Right atrium auricular region (tissue), 2 donors: ENCODE results near the gene KRTAP10-7. TPM values are rescaled to one million over a fixed set of nuclear protein-coding genes. Genes with fewer than 3 reads are reported as not detected.
"Not testable (repeated sequence)": the region's sequence is repeated elsewhere in the genome, so short reads cannot be mapped to it uniquely, and the experiment has no call there.

ENCODE experiments used
- DNase-seq: peaks from one replicate; pipeline ENCODE4 v3.0.0-alpha.2; 2019; ENCODE audit warnings: low spot score
- H3K27ac ChIP-seq, 2 donors: fragments of 200-600 bp; sonication (generic); 1 replicate in 1 of 2; 2 replicates in 1 of 2; pipeline ENCODE4 v1.5.1; 2016 to 2019
- H3K27me3 ChIP-seq, 2 donors: fragments of 200-600 bp; sonication (generic); one replicate each; pipeline versions ENCODE4 v1.5.1 to v1.6.0; 2017 to 2019
- H3K36me3 ChIP-seq: fragments of 200-600 bp; sonication (generic); one replicate; pipeline ENCODE4 v1.5.1; 2016
- H3K4me1 ChIP-seq, 2 donors: fragments of 200-600 bp; sonication (generic); one replicate each; pipeline versions ENCODE4 v1.5.1 to v1.6.0; 2017 to 2019
- H3K4me3 ChIP-seq, 2 donors: fragments of 200-600 bp; sonication (generic); 1 replicate in 1 of 2; 2 replicates in 1 of 2; pipeline ENCODE4 v1.5.1; 2017 to 2019; ENCODE audit warnings: mild to moderate bottlenecking in 1 of 2, moderate library complexity in 1 of 2
- H3K9me3 ChIP-seq, 2 donors: fragments of 200-600 bp; sonication (generic); one replicate each; pipeline ENCODE4 v1.5.1; 2019
- CTCF ChIP-seq, 2 donors: fragments of 200-600 bp; sonication (generic); IDR thresholded peaks; one replicate each; pipeline ENCODE4 v1.5.1; 2019; ENCODE audit warnings: antibody characterized with exemption in 2 of 2
- total RNA-seq, 2 donors: library from RNA; depleted of rRNA; stranded (reverse); fragments of >200 nt; gene quantifications; one replicate each; pipeline ENCODE4 v1.1.0, GENCODE V29; 2016

Gene KRTAP10-7
- not detected for total RNA-seq

- H3K9me3 ChIP-seq, H3K36me3 ChIP-seq, H3K27ac ChIP-seq, H3K4me1 ChIP-seq, H3K27me3 ChIP-seq, H3K4me3 ChIP-seq, DNase-seq: not testable (repeated sequence)
These were observed at the start of gene KRTAP10-7 for GRCh38 chr21:44600118-44600978. Gene KRTAP10-7, plus strand, starts transcription at chr21:44600597. Its CDS starts 25 bp downstream, at chr21:44600622.

- Histone ChIP-seq H3K4me1 (no peaks in the 10 kb centered on the region), H3K9me3 (no peaks in the 10 kb centered on the region), H3K27me3 (no peaks in the 10 kb centered on the region), H3K4me3 (no peak overlapping the region), H3K36me3 (no peaks in the 10 kb centered on the region), H3K27ac (no peak overlapping the region)
- peak; percentile 23 for DNase-seq
- TF ChIP-seq CTCF (IDR thresholded peaks at IDR 0.05): no peak
These were observed 49.6 kb upstream of the KRTAP10-7 start for GRCh38 chr21:44550807-44551206.

GRCh38 chr21:44551340-44551961, 48.9 kb upstream of the KRTAP10-7 start, which contains the start of gene KRTAP10-2:
Gene KRTAP10-2, minus strand, starts transcription at chr21:44551505. Its CDS starts 47 bp downstream, at chr21:44551458.
- no peaks in the 10 kb centered on the region for H3K27me3 ChIP-seq
- no peaks in the 10 kb centered on the region for H3K9me3 ChIP-seq
- no peaks in the 10 kb centered on the region for H3K36me3 ChIP-seq
- H3K27ac ChIP-seq: no peak within 1 kb of the TSS
- no peak within 1 kb of the TSS for H3K4me3 ChIP-seq
- DNase-seq: peak; percentile 44
- no peak for TF ChIP-seq CTCF (IDR thresholded peaks at IDR 0.05)
- no peaks in the 10 kb centered on the region for H3K4me1 ChIP-seq

- Histone ChIP-seq H3K4me1 (no peaks in the 10 kb centered on the region), H3K27me3 (no peaks in the 10 kb centered on the region)
These were observed 48.3 kb upstream of the KRTAP10-7 start for GRCh38 chr21:44552136-44552535.

GRCh38 chr21:44552681-44553080, 47.7 kb upstream of the KRTAP10-7 start:
- H3K36me3 ChIP-seq: no peaks in the 10 kb centered on the region
- H3K4me3 ChIP-seq: no peak overlapping the region
- H3K9me3 ChIP-seq: no peaks in the 10 kb centered on the region
- no peak overlapping the region for H3K27ac ChIP-seq
- DNase-seq: peak; percentile 21
- no peak for TF ChIP-seq CTCF (IDR thresholded peaks at IDR 0.05)
- H3K27me3 ChIP-seq: no peaks in the 10 kb centered on the region
- H3K4me1 ChIP-seq: no peaks in the 10 kb centered on the region

More at GRCh38 chr21:44552136-44552535, 48.3 kb upstream of the KRTAP10-7 start:
- DNase-seq: peak; percentile 56
- TF ChIP-seq CTCF (IDR thresholded peaks at IDR 0.05): no peak
- H3K27ac ChIP-seq: no peak overlapping the region
- no peaks in the 10 kb centered on the region for H3K36me3 ChIP-seq
- no peak overlapping the region for H3K4me3 ChIP-seq
- H3K9me3 ChIP-seq: no peaks in the 10 kb centered on the region

GRCh38 chr21:44555200-44555875, 45.1 kb upstream of the KRTAP10-7 start:
- DNase-seq: peak; percentile 40
- H3K27ac ChIP-seq: no peak overlapping the region
- TF ChIP-seq CTCF (IDR thresholded peaks at IDR 0.05): no peak
- H3K27me3 ChIP-seq: no peaks in the 10 kb centered on the region
- no peaks in the 10 kb centered on the region for H3K4me1 ChIP-seq
- H3K36me3 ChIP-seq: no peaks in the 10 kb centered on the region
- H3K4me3 ChIP-seq: no peak overlapping the region
- H3K9me3 ChIP-seq: peaks cover 0 to 5% of the 10 kb centered on the region in 2 donors
